GM13976 (cell line): ENCODE measurements around the gene FAM53B.

Experiments
- DNase-seq: peaks from one replicate; pipeline ENCODE4 v3.0.0; 2012; ENCODE audit warnings: low spot score
- CTCF ChIP-seq: IDR thresholded peaks from 2 replicates; pipeline ENCODE4 v1.5.1; 2012; ENCODE audit warnings: borderline replicate concordance, mild to moderate bottlenecking; ENCODE audit not compliant: insufficient read depth; ENCODE audit errors: extremely low read depth, missing control alignments, control extremely low read depth
- in situ Hi-C: fragments of 300-500 bp; cut with MboI; formaldehyde crosslinking; loops from one replicate; pipeline ENCODE4 v1.12.0; 2022; ENCODE audit warnings: low sequenced_read_pairs, mixed read lengths, inconsistent platforms; ENCODE audit not compliant: unreplicated experiment

The FAM53B gene

GRCh38 chr10:124681626-124682552, 62.3 kb downstream of the FAM53B start:
- TF ChIP-seq CTCF, result no peak
- no peak for DNase-seq
- in situ Hi-C loops, result no loop called here

GRCh38 chr10:124681091-124681490, 63.1 kb downstream of the FAM53B start:
- in situ Hi-C loops, result no loop called here
- no peak for TF ChIP-seq CTCF
- no peak for DNase-seq

- no peak for DNase-seq
- no peak for TF ChIP-seq CTCF
- in situ Hi-C loops, result no loop called here
Observed at GRCh38 chr10:124680675-124681074, 63.5 kb downstream of the FAM53B start.

- in situ Hi-C loops, result no loop called here
- DNase-seq, result no peak
- TF ChIP-seq CTCF, result no peak
Observed at GRCh38 chr10:124679401-124679800, 64.8 kb downstream of the FAM53B start.

GRCh38 chr10:124678557-124679240, 65.5 kb downstream of the FAM53B start:
- DNase-seq, result no peak
- in situ Hi-C loops, result no loop called here
- no peak for TF ChIP-seq CTCF

GRCh38 chr10:124677749-124678556, 66.2 kb downstream of the FAM53B start:
- in situ Hi-C loops, result no loop called here

More at GRCh38 chr10:124677749-124678556, 66.2 kb downstream of the FAM53B start:
- no peak for TF ChIP-seq CTCF
- DNase-seq, result no peak
